ENCODE data around the gene PHRF1. TPM values are rescaled to one million over a fixed set of nuclear protein-coding genes. Genes with fewer than 3 reads are reported as not detected.
A peak's percentile ranks its signal among the peaks of the same experiment; 100 is the strongest.

The PHRF1 gene
- total RNA-seq, 1 donor from 2014 or later, result 21.1 TPM

DNA sequence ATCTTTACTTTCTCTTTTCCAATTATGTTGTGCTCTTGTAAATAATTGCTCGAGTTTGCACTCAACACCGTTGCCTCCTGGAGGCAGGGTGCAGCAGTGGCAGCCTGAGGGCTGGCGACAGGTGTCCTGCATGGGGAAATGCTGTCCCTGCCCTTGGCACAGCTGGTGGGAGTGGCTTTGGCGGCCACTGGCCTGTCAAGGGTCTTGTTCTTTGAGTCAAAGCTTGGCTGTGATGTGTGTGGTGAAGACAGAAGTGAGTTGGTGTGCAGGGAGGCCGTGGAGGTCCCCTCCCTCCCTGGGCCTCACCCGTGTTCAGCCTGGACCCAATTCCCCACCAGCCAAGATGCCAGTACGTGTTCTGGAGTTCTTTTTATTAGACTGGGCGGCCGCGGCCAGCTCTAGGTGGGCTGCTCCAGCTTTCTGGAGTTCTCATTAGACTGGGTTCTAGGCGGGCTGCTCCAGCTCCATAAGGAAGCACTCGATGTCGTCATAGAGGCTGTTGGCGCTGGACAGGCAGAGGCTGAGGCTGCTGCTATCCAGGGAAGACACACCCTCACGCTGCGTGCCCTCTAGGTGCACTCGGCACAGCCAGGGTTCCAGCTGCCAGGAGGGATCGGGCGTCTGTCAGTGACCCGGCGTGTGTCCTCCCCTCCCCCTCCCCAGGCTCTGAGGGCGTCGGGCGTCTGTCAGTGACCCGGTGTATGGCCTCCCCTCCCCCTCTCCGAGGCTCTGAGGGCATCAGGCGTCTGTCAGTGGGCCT lies 36.1 kb downstream of the PHRF1 start:
- no peaks in the 10 kb centered on the region for H3K27me3 ChIP-seq (ENCODE audit: control insufficient read depth, insufficient read depth, low read length)
- no peak for DNase-seq (ENCODE audit: low read depth)
- H3K4me3 ChIP-seq (ENCODE audit: low read depth, low read length), result no peak overlapping the region
- H3K36me3 ChIP-seq (ENCODE audit: control insufficient read depth, insufficient read depth, low read length), result peaks cover 45% of the 10 kb centered on the region
- TF ChIP-seq CTCF (IDR thresholded peaks at IDR 0.05; ENCODE audit: insufficient read depth, low read length, severe bottlenecking), result peak; percentile 31
- no peak for FAIRE-seq

DNA sequence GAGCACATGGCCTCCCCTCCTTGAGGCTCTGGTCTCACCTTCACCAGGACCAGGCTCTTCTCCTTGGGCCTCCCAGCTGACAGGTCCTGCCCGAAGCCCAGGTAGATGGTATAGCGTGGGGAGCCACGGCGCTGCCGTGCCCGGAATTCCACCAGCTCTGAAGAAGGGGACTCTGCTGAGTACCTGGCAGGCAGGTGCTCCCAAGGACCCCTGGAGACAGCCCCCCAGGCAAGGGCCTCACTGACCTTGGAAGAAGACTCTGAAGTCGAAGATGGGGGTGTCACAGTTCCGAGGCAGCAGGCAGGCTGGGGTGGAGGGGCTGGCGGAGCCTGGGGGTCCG lies 36.7 kb downstream of the PHRF1 start:
- no peak for FAIRE-seq
- H3K36me3 ChIP-seq (ENCODE audit: control insufficient read depth, insufficient read depth, low read length), result peaks cover 42% of the 10 kb centered on the region

GRCh38 chr11:613369-613968 lies 37.2 kb downstream of the PHRF1 start:
- peaks cover 38% of the 10 kb centered on the region for H3K36me3 ChIP-seq (ENCODE audit: control insufficient read depth, insufficient read depth, low read length)
- TF ChIP-seq CTCF (IDR thresholded peaks at IDR 0.05; ENCODE audit: insufficient read depth, low read length, severe bottlenecking), result no peak

More for the DNA sequence above, 36.7 kb downstream of the PHRF1 start:
- H3K27me3 ChIP-seq (ENCODE audit: control insufficient read depth, insufficient read depth, low read length), result no peaks in the 10 kb centered on the region
- no peak overlapping the region for H3K4me3 ChIP-seq (ENCODE audit: low read depth, low read length)
- TF ChIP-seq CTCF (IDR thresholded peaks at IDR 0.05; ENCODE audit: insufficient read depth, low read length, severe bottlenecking), result no peak
- no peak for DNase-seq (ENCODE audit: low read depth)

GRCh38 chr11:614021-614622 lies 37.9 kb downstream of the PHRF1 start:
- Histone ChIP-seq H3K36me3 (ENCODE audit: control insufficient read depth, insufficient read depth, low read length) (peaks cover 32% of the 10 kb centered on the region), H3K27me3 (ENCODE audit: control insufficient read depth, insufficient read depth, low read length) (no peaks in the 10 kb centered on the region), H3K4me3 (ENCODE audit: low read depth, low read length) (no peak overlapping the region)
- TF ChIP-seq CTCF (IDR thresholded peaks at IDR 0.05; ENCODE audit: insufficient read depth, low read length, severe bottlenecking), result no peak
- DNase-seq (ENCODE audit: low read depth) (no peak), FAIRE-seq (no peak)

More at GRCh38 chr11:613369-613968, 37.2 kb downstream of the PHRF1 start:
- FAIRE-seq (no peak), DNase-seq (ENCODE audit: low read depth) (peak; percentile 54)
- Histone ChIP-seq H3K27me3 (ENCODE audit: control insufficient read depth, insufficient read depth, low read length) (no peaks in the 10 kb centered on the region), H3K4me3 (ENCODE audit: low read depth, low read length) (no peak overlapping the region)

GRCh38 chr11:614623-615503 lies 38.6 kb downstream of the PHRF1 start:
- no peaks in the 10 kb centered on the region for H3K27me3 ChIP-seq (ENCODE audit: control insufficient read depth, insufficient read depth, low read length)
- no peak for FAIRE-seq
- no peak for DNase-seq (ENCODE audit: low read depth)
- peaks cover 29% of the 10 kb centered on the region for H3K36me3 ChIP-seq (ENCODE audit: control insufficient read depth, insufficient read depth, low read length)
- TF ChIP-seq CTCF (IDR thresholded peaks at IDR 0.05; ENCODE audit: insufficient read depth, low read length, severe bottlenecking), result no peak
- peak overlapping the region; percentile 68 for H3K4me3 ChIP-seq (ENCODE audit: low read depth, low read length)
